ENCODE results near the gene CALR3. TPM values are rescaled to one million over a fixed set of nuclear protein-coding genes. Genes with fewer than 3 reads are reported as not detected.

Gene CALR3
- total and polyA plus RNA-seq, 2 of the 13 experiments (the other 11 are each of a cell fraction or from before 2014, with no cell fraction given): not detected

GRCh38 chr19:16470911-16471811, 24.8 kb downstream of the CALR3 start (continued):
- TF ChIP-seq ZNF768 (CRISPR knock-in tag; IDR thresholded peaks at IDR 0.05) (peak; percentile 26; the same call in 1 of the 2 replicates), E2F2 (CRISPR knock-in tag; IDR thresholded peaks at IDR 0.05; ENCODE audit: borderline replicate concordance) (no peak), HDAC1 (CRISPR knock-in tag; IDR thresholded peaks at IDR 0.05) (0 out of 2 replicates have a peak, but pooled peaks have one; percentile 5), ZFX (CRISPR knock-in tag; IDR thresholded peaks at IDR 0.05; ENCODE audit: low read depth) (no peak), KMT2B (CRISPR knock-in tag; IDR thresholded peaks at IDR 0.05) (no peak), ZNF143 (CRISPR knock-in tag; IDR thresholded peaks at IDR 0.05) (no peak), ADNP (CRISPR knock-in tag; IDR thresholded peaks at IDR 0.05) (no peak), ZNF225 (CRISPR knock-in tag; IDR thresholded peaks at IDR 0.05) (0 out of 2 replicates have a peak, but pooled peaks have one; percentile 42), UBTF (CRISPR knock-in tag; IDR thresholded peaks at IDR 0.05) (peak; percentile 47; the same call in 1 of the 2 replicates), TEAD3 (CRISPR knock-in tag; optimal IDR thresholded peaks at IDR 0.05; ENCODE audit: borderline replicate concordance) (no peak), ZNF274 (CRISPR knock-in tag; IDR thresholded peaks at IDR 0.05) (0 out of 2 replicates have a peak, but pooled peaks have one; percentile 27), ZBTB2 (CRISPR knock-in tag; IDR thresholded peaks at IDR 0.05; ENCODE audit: low read depth) (0 out of 2 replicates have a peak, but pooled peaks have one; percentile 7), SYNCRIP (IDR thresholded peaks at IDR 0.05; ENCODE audit: insufficient read depth, low read depth, low read length) (no peak), ZFP1 (CRISPR knock-in tag; IDR thresholded peaks at IDR 0.05) (no peak), NR3C1 (CRISPR knock-in tag; IDR thresholded peaks at IDR 0.05) (no peak), ZNF263 (CRISPR knock-in tag; IDR thresholded peaks at IDR 0.05) (peak; percentile 13; the same call in 1 of the 2 replicates), ZNF776 (CRISPR knock-in tag; IDR thresholded peaks at IDR 0.05) (peak; percentile 41; the same call in 1 of the 2 replicates), NONO (IDR thresholded peaks at IDR 0.05) (no peak), NONO (CRISPR knock-in tag; conservative IDR thresholded peaks at IDR 0.05) (no peak), ATM (IDR thresholded peaks at IDR 0.05; ENCODE audit: borderline replicate concordance) (no peak), HES4 (CRISPR knock-in tag; IDR thresholded peaks at IDR 0.05; ENCODE audit: borderline replicate concordance) (no peak), ZNF891 (CRISPR knock-in tag; IDR thresholded peaks at IDR 0.05) (0 out of 2 replicates have a peak, but pooled peaks have one; percentile 19), MTF1 (CRISPR knock-in tag; IDR thresholded peaks at IDR 0.05) (0 out of 2 replicates have a peak, but pooled peaks have one; percentile 26), ZNF160 (CRISPR knock-in tag; IDR thresholded peaks at IDR 0.05) (0 out of 2 replicates have a peak, but pooled peaks have one; percentile 9), MAZ (IDR thresholded peaks at IDR 0.05; ENCODE audit: borderline replicate concordance, low read depth, low read length) (no peak), MAZ (CRISPR knock-in tag; IDR thresholded peaks at IDR 0.05; ENCODE audit: low read depth) (peak; percentile 7; the same call in 1 of the 2 replicates), SP4 (CRISPR knock-in tag; IDR thresholded peaks at IDR 0.05) (no peak)
